Fibroblast of lung (primary cell): ENCODE measurements around the gene CDH12. TPM values are rescaled to one million over a fixed set of nuclear protein-coding genes. Genes with fewer than 3 reads are reported as not detected.

Experiments
- DNase-seq, 2 donors: peaks; one replicate each; pipeline versions ENCODE4 v3.0.0 to v3.0.0-alpha.2; 2010; ENCODE audit warnings: low read depth in 2 of 2
- H2AFZ ChIP-seq: 2 replicates; pipeline ENCODE4 v1.5.1; 2012; ENCODE audit warnings: low read length, control low read depth, inconsistent platforms
- H3K27ac ChIP-seq: 2 replicates; pipeline ENCODE4 v1.5.1; 2011; ENCODE audit warnings: low read length, control low read depth; ENCODE audit not compliant: insufficient read depth
- H3K27me3 ChIP-seq: 2 replicates; pipeline ENCODE4 v1.5.1; 2011; ENCODE audit warnings: mild to moderate bottlenecking, low read length; ENCODE audit not compliant: control insufficient read depth, insufficient read depth
- H3K36me3 ChIP-seq: 2 replicates; pipeline ENCODE4 v1.5.1; 2011; ENCODE audit warnings: low read length; ENCODE audit not compliant: control insufficient read depth, insufficient read depth
- H3K4me1 ChIP-seq: 2 replicates; pipeline ENCODE4 v1.5.1; 2011; ENCODE audit warnings: low read length; ENCODE audit not compliant: control insufficient read depth, insufficient read depth; ENCODE audit errors: extremely low read depth
- H3K4me2 ChIP-seq: 2 replicates; pipeline ENCODE4 v1.5.1; 2011; ENCODE audit warnings: low read length, control low read depth; ENCODE audit not compliant: insufficient read depth; ENCODE audit errors: extremely low read depth
- H3K4me3 ChIP-seq, 4 experiments: fragments of 200-600 bp in 1 of 4; sonication (generic) in 1 of 4; replicated peaks in 1 of 4; 2 replicates each; pipeline ENCODE4 v1.5.1; 2011 to 2016; ENCODE audit warnings: low read length in 4 of 4, low read depth in 3 of 4, mild to moderate bottlenecking in 3 of 4, control low read depth in 2 of 4, inconsistent platforms in 1 of 4, mixed read lengths in 1 of 4; ENCODE audit not compliant: insufficient read depth in 1 of 4; ENCODE audit errors: control extremely low read depth in 1 of 4
- H3K79me2 ChIP-seq: 2 replicates; pipeline ENCODE4 v1.5.1; 2012; ENCODE audit warnings: mild to moderate bottlenecking, low read length, inconsistent platforms; ENCODE audit not compliant: control insufficient read depth, insufficient read depth
- H3K9ac ChIP-seq: 2 replicates; pipeline ENCODE4 v1.5.1; 2011; ENCODE audit warnings: mild to moderate bottlenecking, low read length, control low read depth; ENCODE audit not compliant: insufficient read depth
- H3K9me3 ChIP-seq: 2 replicates; pipeline ENCODE4 v1.5.1; 2012; ENCODE audit warnings: low read depth, low read length; ENCODE audit not compliant: control insufficient read depth, insufficient read depth
- H4K20me1 ChIP-seq: 2 replicates; pipeline ENCODE4 v1.5.1; 2011; ENCODE audit warnings: low read length; ENCODE audit not compliant: control insufficient read depth, insufficient read depth; ENCODE audit errors: extremely low read depth
- CTCF ChIP-seq, 2 donors: IDR thresholded peaks in 1 of 2; conservative IDR thresholded peaks in 1 of 2; 1 replicate in 1 of 2; 2 replicates in 1 of 2; pipeline ENCODE4 v1.5.1; 2011 to 2012; ENCODE audit warnings: low read length in 2 of 2, control low read depth in 1 of 2, inconsistent platforms in 1 of 2, low read depth in 1 of 2, mild to moderate bottlenecking in 1 of 2
- EZH2 ChIP-seq: IDR thresholded peaks from 2 replicates; pipeline ENCODE4 v1.5.1; 2012; ENCODE audit warnings: low read length, control low read depth, mild to moderate bottlenecking; ENCODE audit errors: missing control alignments
- polyA plus RNA-seq, 2 donors: library from polyadenylated mRNA; depleted of rRNA in 1 of 2; stranded (reverse) in 1 of 2; unstranded in 1 of 2; fragments of >200 nt; gene quantifications; 2 replicates each; pipeline ENCODE4 v1.2.1, GENCODE V29; 2011 to 2012; ENCODE audit warnings: missing spikeins in 1 of 2
- total RNA-seq: library from RNA; depleted of rRNA; stranded (reverse); fragments of >200 nt; gene quantifications from 2 replicates; pipeline ENCODE4 v1.2.1, GENCODE V29; 2014

CDH12 gene
- total and polyA plus RNA-seq, 2 donors (not counting 1 experiment from before 2014, with no cell fraction given): 0.02 TPM; not detected in 1

- DNase-seq: no peak
- no peak overlapping the region for H2AFZ ChIP-seq
- TF ChIP-seq EZH2: no peak
- no peak for TF ChIP-seq CTCF (conservative IDR thresholded peaks at IDR 0.05 in 1 of 2, IDR thresholded peaks at IDR 0.05 in 1 of 2; ENCODE audit: low read depth in 1 of 2, low read length in 2 of 2)
- no peak overlapping the region for H3K4me3 ChIP-seq
- no peaks in the 10 kb centered on the region for H3K36me3 ChIP-seq
- no peak overlapping the region for H3K9ac ChIP-seq
- H3K9me3 ChIP-seq: no peaks in the 10 kb centered on the region
- H4K20me1 ChIP-seq: no peaks in the 10 kb centered on the region
- no peaks in the 10 kb centered on the region for H3K79me2 ChIP-seq
- no peaks in the 10 kb centered on the region for H3K4me1 ChIP-seq
- no peak overlapping the region for H3K4me2 ChIP-seq
- no peaks in the 10 kb centered on the region for H3K27me3 ChIP-seq
- no peak overlapping the region for H3K27ac ChIP-seq
These were observed 973.0 kb downstream of the CDH12 start for GRCh38 chr5:21880164-21880563.

- no peak for DNase-seq
- no peak overlapping the region for H3K9ac ChIP-seq
- no peaks in the 10 kb centered on the region for H3K27me3 ChIP-seq
- H3K79me2 ChIP-seq: no peaks in the 10 kb centered on the region
- H3K4me2 ChIP-seq: no peak overlapping the region
- TF ChIP-seq EZH2 (no peak), CTCF (conservative IDR thresholded peaks at IDR 0.05 in 1 of 2, IDR thresholded peaks at IDR 0.05 in 1 of 2; ENCODE audit: low read depth in 1 of 2, low read length in 2 of 2) (no peak)
- no peak overlapping the region for H2AFZ ChIP-seq
- no peak overlapping the region for H3K27ac ChIP-seq
- H4K20me1 ChIP-seq: no peaks in the 10 kb centered on the region
- no peaks in the 10 kb centered on the region for H3K9me3 ChIP-seq
- H3K36me3 ChIP-seq: no peaks in the 10 kb centered on the region
- no peak overlapping the region for H3K4me3 ChIP-seq
- H3K4me1 ChIP-seq: no peaks in the 10 kb centered on the region
These were observed 990.2 kb downstream of the CDH12 start for GRCh38 chr5:21862986-21863385.

- Histone ChIP-seq H3K4me3 (no peak overlapping the region), H3K36me3 (no peaks in the 10 kb centered on the region), H3K4me1 (no peaks in the 10 kb centered on the region), H3K27me3 (no peaks in the 10 kb centered on the region), H3K9me3 (no peaks in the 10 kb centered on the region), H3K79me2 (no peaks in the 10 kb centered on the region), H3K9ac (no peak overlapping the region), H3K4me2 (no peak overlapping the region), H3K27ac (no peak overlapping the region), H2AFZ (no peak overlapping the region), H4K20me1 (no peaks in the 10 kb centered on the region)
- DNase-seq: no peak
- no peak for TF ChIP-seq EZH2
- TF ChIP-seq CTCF (conservative IDR thresholded peaks at IDR 0.05 in 1 of 2, IDR thresholded peaks at IDR 0.05 in 1 of 2; ENCODE audit: low read depth in 1 of 2, low read length in 2 of 2): no peak
These were observed 994.7 kb downstream of the CDH12 start for GRCh38 chr5:21858441-21858840.
